Measurements from ENCODE around the gene PPFIBP1.
A peak's percentile ranks its signal among the peaks of the same experiment; 100 is the strongest.

The PPFIBP1 gene

DNA sequence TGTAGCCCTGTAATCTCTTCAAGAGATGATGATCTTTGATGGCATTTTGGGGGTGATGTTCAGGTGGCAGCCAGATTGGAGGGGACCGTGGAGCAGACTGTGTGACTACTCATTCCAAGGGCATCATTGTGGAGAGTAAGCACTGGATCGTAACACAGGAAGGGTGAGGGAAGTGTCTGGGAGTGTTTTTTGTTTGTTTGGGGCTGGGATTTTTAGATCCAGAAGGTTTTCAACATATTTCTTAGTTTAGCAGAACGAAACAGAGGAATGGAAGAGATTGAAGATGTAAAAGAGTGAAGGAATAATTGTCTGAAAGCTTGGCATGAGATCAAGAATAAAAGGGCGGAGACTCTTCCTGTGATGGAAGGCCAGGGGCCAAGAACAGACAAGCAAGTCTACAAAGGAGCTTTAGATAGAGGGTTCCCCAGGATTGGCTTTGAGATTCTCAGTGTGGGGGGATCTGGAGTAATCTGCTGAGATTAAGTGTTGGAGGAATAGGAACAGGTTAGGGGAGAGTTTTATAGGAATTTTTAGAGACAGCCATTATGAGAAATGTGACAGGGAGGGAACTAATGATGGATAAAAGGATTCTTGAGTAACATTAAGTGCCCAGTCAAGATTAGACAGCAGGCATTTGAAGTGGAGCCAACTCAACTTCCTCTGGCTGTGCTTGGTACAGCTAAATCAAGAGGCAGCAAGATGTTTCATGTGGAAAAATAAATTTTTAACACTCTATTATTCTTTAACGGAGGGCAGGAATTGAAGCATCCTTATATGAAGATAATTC, 92.5 kb downstream of the PPFIBP1 start:
- no peak for DNase-seq
- H3K27me3 ChIP-seq (replicated peaks), result no peaks in the 10 kb centered on the region
- TF ChIP-seq, protein P1, sequence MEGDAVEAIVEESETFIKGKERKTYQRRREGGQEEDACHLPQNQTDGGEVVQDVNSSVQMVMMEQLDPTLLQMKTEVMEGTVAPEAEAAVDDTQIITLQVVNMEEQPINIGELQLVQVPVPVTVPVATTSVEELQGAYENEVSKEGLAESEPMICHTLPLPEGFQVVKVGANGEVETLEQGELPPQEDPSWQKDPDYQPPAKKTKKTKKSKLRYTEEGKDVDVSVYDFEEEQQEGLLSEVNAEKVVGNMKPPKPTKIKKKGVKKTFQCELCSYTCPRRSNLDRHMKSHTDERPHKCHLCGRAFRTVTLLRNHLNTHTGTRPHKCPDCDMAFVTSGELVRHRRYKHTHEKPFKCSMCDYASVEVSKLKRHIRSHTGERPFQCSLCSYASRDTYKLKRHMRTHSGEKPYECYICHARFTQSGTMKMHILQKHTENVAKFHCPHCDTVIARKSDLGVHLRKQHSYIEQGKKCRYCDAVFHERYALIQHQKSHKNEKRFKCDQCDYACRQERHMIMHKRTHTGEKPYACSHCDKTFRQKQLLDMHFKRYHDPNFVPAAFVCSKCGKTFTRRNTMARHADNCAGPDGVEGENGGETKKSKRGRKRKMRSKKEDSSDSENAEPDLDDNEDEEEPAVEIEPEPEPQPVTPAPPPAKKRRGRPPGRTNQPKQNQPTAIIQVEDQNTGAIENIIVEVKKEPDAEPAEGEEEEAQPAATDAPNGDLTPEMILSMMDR (IDR thresholded peaks at IDR 0.05; ENCODE audit: low read depth, low read length, missing control alignments), result no peak
- H3K4me3 ChIP-seq (ENCODE audit: low read depth, low read length), result no peak overlapping the region
- in situ Hi-C loops (cut with HindIII; ENCODE audit: low pct_ligation_motif_present, low sequenced_read_pairs), result no loop called here
- peak overlapping the region; percentile 9 for H3K27ac ChIP-seq
- H3K36me3 ChIP-seq (replicated peaks), result no peaks in the 10 kb centered on the region

DNA sequence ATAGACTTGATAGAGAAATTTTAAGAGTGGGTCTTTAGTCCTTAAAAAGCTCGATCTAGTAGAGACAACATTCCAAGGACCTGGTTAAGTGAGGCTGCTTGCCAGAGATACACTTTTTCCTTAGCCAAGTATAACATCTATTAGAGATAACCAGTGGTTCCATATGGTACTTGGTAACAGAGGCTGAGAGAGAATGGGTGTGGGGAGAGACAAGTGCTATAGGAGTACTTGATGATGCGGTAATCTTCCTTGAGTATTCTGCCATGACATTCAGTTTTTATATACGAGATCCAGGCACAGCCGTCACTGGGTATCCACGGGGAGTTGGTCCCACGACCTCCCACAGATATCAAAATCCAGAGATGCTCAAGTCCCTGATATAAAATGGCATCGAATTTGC, 94.8 kb downstream of the PPFIBP1 start:
- in situ Hi-C loops (cut with HindIII; ENCODE audit: low pct_ligation_motif_present, low sequenced_read_pairs), result no loop called here
- no peak overlapping the region for H3K4me3 ChIP-seq (ENCODE audit: low read depth, low read length)
- H3K27ac ChIP-seq, result peak overlapping the region; percentile 85
- no peaks in the 10 kb centered on the region for H3K27me3 ChIP-seq (replicated peaks)
- TF ChIP-seq, protein P1 (IDR thresholded peaks at IDR 0.05; ENCODE audit: low read depth, low read length, missing control alignments), result no peak
- H3K36me3 ChIP-seq (replicated peaks), result no peaks in the 10 kb centered on the region
- DNase-seq, result peak; percentile 62

DNA sequence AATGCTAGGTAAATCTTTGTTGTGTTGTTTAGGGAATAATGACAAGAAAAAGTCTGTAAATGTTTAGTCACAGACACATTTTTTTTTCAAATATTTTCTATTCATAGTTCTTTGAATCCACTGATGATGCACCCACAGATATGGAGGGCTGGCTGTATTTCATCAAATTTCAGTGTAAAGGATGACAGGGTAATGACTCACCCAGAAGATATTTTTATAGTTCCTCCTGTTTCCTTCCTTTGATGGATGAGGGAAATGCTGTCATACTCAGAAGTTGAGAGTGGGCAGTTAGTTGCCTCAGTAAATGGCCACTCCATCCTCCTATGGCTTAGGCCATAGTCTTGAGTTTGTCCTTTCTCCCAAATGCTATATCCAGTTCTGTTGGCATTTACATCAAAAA, 95.3 kb downstream of the PPFIBP1 start:
- no peak overlapping the region for H3K4me3 ChIP-seq (ENCODE audit: low read depth, low read length)
- DNase-seq, result peak; percentile 83
- H3K27me3 ChIP-seq (replicated peaks), result no peaks in the 10 kb centered on the region
- in situ Hi-C loops (cut with HindIII; ENCODE audit: low pct_ligation_motif_present, low sequenced_read_pairs), result no loop called here
- TF ChIP-seq, protein P1 (IDR thresholded peaks at IDR 0.05; ENCODE audit: low read depth, low read length, missing control alignments), result no peak
- H3K27ac ChIP-seq, result peak overlapping the region; percentile 85
- H3K36me3 ChIP-seq (replicated peaks), result no peaks in the 10 kb centered on the region

DNA sequence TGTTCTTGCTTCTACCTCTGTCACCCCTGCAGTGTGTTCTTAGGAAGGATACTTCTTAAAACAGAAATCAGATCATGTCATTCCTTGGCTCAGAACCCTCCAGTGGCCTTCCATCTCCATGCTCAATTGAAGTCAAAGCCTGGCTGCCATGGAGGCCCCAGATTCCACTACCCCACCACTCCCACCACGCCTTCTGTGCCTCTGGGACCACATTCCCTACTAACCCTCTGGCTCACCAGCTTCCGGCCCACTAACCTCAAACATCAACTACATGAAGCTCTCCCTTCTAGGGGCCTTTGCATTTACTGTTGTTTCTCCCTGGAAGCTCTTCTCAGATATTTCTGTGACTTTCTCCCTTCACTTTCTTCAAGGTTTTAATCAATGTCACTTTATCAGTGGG, 96.1 kb downstream of the PPFIBP1 start:
- H3K36me3 ChIP-seq (replicated peaks), result no peaks in the 10 kb centered on the region

DNA sequence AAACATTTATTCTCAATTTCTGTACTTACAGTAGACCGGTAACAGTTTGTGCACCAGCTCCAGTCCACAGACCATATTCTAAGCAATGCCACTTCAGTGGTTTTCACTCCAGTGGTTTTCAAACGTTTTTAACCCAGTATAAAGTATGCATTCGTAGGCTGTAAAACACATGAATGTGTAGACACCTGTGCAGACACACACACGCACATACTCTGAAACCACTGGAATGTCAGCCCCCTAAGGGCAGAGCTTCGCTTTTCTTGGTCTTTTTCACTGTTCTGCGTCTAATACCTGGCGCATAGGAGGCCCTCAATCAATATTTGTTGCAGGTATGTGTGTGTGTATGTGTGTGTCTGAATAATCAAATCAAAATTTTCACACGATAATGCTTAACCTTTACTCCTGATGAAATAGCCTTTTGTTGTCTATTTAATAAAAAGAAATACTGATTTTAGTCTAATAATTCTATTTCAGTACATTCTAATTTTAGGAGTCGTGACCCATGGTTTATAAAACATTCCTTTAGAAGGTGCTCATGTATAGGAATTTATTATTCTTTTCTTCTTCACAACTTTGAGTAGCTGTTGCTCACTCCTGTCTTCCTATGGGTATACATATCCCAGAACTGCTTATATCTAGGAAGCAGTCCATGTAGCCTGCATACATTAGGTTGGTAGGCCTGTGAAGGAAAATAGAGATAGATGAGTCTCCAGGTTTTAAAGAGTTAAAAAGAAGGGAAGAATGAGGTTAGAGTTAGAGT, 98.6 kb downstream of the PPFIBP1 start:
- in situ Hi-C loops (cut with HindIII; ENCODE audit: low pct_ligation_motif_present, low sequenced_read_pairs), result no loop called here
- no peaks in the 10 kb centered on the region for H3K36me3 ChIP-seq (replicated peaks)
- H3K4me3 ChIP-seq (ENCODE audit: low read depth, low read length), result no peak overlapping the region
- peak overlapping the region; percentile 71 for H3K27ac ChIP-seq
- H3K27me3 ChIP-seq (replicated peaks), result no peaks in the 10 kb centered on the region
- no peak for DNase-seq
- TF ChIP-seq, protein P1 (IDR thresholded peaks at IDR 0.05; ENCODE audit: low read depth, low read length, missing control alignments), result peak; percentile 2

More for the DNA sequence above, 96.1 kb downstream of the PPFIBP1 start:
- TF ChIP-seq, protein P1 (IDR thresholded peaks at IDR 0.05; ENCODE audit: low read depth, low read length, missing control alignments), result no peak
- Histone ChIP-seq H3K4me3 (ENCODE audit: low read depth, low read length) (no peak overlapping the region), H3K27me3 (replicated peaks) (no peaks in the 10 kb centered on the region), H3K27ac (no peak overlapping the region)
- in situ Hi-C loops (cut with HindIII; ENCODE audit: low pct_ligation_motif_present, low sequenced_read_pairs), result no loop called here
- DNase-seq, result no peak

Measured in brain microvascular endothelial cell (primary cell).